C4-2B (cell line): ENCODE data around the gene SPATA16.

ENCODE experiments used
- CTCF ChIP-seq: fragments of 450-650 bp; conservative IDR thresholded peaks from 2 replicates; pipeline ENCODE4 v1.5.1; 2017; ENCODE audit warnings: mild to moderate bottlenecking
- ZFX ChIP-seq: fragments of 450-650 bp; IDR thresholded peaks from 2 replicates; pipeline ENCODE4 v1.6.1; 2017

- TF ChIP-seq CTCF = no peak
- TF ChIP-seq ZFX = no peak
Observed at GRCh38 chr3:173000553-173000952, 140.5 kb downstream of the SPATA16 start.
